ENCODE data around the gene TFDP1.

DNA sequence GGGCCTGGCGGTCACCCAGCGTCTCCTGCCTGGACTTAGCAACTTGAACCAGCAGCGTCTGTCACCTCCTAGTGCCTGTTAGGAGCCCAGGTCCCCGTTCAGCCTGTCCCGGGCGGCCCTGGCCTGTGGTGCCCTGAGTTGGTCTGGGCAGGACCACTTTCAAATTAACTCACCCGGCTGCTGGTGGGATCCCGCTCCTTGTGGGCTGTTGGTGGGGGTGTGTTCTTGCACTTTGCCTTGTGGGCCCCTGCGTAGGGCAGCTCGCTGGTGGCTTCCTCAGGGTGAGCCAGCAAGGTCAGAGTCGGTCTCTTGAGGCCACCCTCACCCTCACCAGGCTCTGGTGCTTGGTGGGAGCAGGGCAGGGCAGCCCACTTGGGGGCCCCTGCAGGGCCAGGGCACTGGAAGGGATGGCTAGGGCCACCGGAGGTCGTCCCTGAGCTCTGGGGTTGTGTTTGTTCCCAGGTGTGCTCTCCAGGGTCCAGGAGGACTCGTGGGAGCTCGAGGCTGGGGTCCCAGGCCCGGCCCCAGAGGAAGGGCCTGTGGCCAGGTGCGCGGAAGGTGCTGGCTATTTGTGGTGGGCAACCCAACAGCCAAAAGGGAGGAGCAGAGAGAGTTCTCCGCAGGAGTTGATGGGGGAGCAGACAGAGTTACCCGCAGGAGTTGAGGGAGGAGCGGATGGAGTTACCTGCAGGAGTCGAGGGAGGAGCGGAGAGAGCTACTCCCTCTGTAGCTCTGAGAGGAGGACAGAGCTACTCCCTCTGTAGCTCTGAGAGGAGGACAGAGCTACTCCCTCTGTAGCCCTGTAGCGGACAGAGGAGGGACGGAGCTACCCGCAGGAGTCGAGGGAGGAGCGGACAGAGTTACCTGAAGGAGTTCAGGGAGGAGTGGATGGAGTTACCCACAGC, 16.9 kb downstream of the TFDP1 start:
- TF ChIP-seq, protein P1, sequence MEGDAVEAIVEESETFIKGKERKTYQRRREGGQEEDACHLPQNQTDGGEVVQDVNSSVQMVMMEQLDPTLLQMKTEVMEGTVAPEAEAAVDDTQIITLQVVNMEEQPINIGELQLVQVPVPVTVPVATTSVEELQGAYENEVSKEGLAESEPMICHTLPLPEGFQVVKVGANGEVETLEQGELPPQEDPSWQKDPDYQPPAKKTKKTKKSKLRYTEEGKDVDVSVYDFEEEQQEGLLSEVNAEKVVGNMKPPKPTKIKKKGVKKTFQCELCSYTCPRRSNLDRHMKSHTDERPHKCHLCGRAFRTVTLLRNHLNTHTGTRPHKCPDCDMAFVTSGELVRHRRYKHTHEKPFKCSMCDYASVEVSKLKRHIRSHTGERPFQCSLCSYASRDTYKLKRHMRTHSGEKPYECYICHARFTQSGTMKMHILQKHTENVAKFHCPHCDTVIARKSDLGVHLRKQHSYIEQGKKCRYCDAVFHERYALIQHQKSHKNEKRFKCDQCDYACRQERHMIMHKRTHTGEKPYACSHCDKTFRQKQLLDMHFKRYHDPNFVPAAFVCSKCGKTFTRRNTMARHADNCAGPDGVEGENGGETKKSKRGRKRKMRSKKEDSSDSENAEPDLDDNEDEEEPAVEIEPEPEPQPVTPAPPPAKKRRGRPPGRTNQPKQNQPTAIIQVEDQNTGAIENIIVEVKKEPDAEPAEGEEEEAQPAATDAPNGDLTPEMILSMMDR (IDR thresholded peaks at IDR 0.05), result no peak
- no peak for TF ChIP-seq EP300 (IDR thresholded peaks at IDR 0.05)
- no peak for TF ChIP-seq POLR2A (IDR thresholded peaks at IDR 0.05)

Measured in gastroesophageal sphincter (tissue), 3 donors.